PC-3 (cell line): ENCODE data around the gene PRKN.

Experiments used
- CTCF ChIP-seq: fragments of 300-600 bp; sonication (generic); conservative IDR thresholded peaks from 2 replicates; pipeline ENCODE4 v1.5.1; 2017; ENCODE audit warnings: antibody characterized with exemption, low read depth, mild to moderate bottlenecking, low read length
- EZH2 ChIP-seq: fragments of 300-600 bp; sonication (generic); IDR thresholded peaks from one replicate; pipeline ENCODE4 v1.6.1; 2017; ENCODE audit warnings: antibody characterized with exemption, mild to moderate bottlenecking, low read length; ENCODE audit not compliant: unreplicated experiment
- EZH2phosphoT487 ChIP-seq: fragments of 300-600 bp; sonication (generic); IDR thresholded peaks from 2 replicates; pipeline ENCODE4 v1.6.1; 2018; ENCODE audit warnings: mild to moderate bottlenecking, antibody characterized with exemption, low read length, borderline replicate concordance

- TF ChIP-seq CTCF: no peak
- TF ChIP-seq EZH2: no peak
- TF ChIP-seq EZH2phosphoT487: no peak
Measured at GRCh38 chr6:162151021-162151665, 576.4 kb downstream of the PRKN start.
